ENCODE measurements around the gene SEMA3B. TPM values are rescaled to one million over a fixed set of nuclear protein-coding genes. Genes with fewer than 3 reads are reported as not detected.
A peak's percentile ranks its signal among the peaks of the same experiment; 100 is the strongest.

The SEMA3B gene
- polyA plus RNA-seq, 3 donors = 0.56 TPM; not detected in 2

- H3K4me3 Mint-ChIP-seq = no peak overlapping the region
- no peak overlapping the region for H3K27ac ChIP-seq (ENCODE audit: low read depth in 1 of 2, low read length in 2 of 2)
These were observed 45.4 kb downstream of the SEMA3B start for GRCh38 chr3:50314342-50314741.

GRCh38 chr3:50314816-50315215 is 45.9 kb downstream of the SEMA3B start:
- Mint-ChIP-seq H3K36me3 (peaks cover 24 to 33% of the 10 kb centered on the region in 2 donors), H3K27ac (no peak overlapping the region), H3K9me3 (peaks cover 0 to 4% (median 0%) of the 10 kb centered on the region in 7 donors), H3K4me3 (no peak overlapping the region), H3K27me3 (ENCODE audit: low read depth in 3 of 3) (peaks cover 0 to 5% (median 0%) of the 10 kb centered on the region in 3 donors), H3K4me1 (peaks cover 38% of the 10 kb centered on the region)
- H3K9ac ChIP-seq (ENCODE audit: insufficient read depth, low read length, poor library complexity, severe bottlenecking) = no peak overlapping the region
- no peak overlapping the region for H2AFZ ChIP-seq (ENCODE audit: insufficient read depth, low read depth, low read length, poor library complexity, severe bottlenecking)
- DNase-seq = no peak
- peaks cover 27 to 35% of the 10 kb centered on the region in 2 donors for H3K4me1 ChIP-seq (ENCODE audit: control insufficient read depth in 1 of 2, insufficient read depth in 2 of 2, low read length in 2 of 2)
- intact Hi-C loops (cut with micrococcal nuclease) = no loop called here
- WGBS (ENCODE audit: insufficient coverage) = no CpG with 5 or more reads among the region's 4 CpGs
- H3K36me3 ChIP-seq (replicated peaks in 1 of 2; ENCODE audit: control insufficient read depth in 1 of 2, insufficient read depth in 2 of 2, low read length in 2 of 2) = peaks cover 0 to 27% of the 10 kb centered on the region in 2 donors
- no peaks in the 10 kb centered on the region for H4K20me1 ChIP-seq (ENCODE audit: insufficient read depth, low read length)
- H3K9me3 ChIP-seq (replicated peaks in 1 of 2; ENCODE audit: control insufficient read depth in 1 of 2, insufficient read depth in 1 of 2, low read length in 2 of 2) = no peaks in the 10 kb centered on the region
- TF ChIP-seq, protein P1, sequence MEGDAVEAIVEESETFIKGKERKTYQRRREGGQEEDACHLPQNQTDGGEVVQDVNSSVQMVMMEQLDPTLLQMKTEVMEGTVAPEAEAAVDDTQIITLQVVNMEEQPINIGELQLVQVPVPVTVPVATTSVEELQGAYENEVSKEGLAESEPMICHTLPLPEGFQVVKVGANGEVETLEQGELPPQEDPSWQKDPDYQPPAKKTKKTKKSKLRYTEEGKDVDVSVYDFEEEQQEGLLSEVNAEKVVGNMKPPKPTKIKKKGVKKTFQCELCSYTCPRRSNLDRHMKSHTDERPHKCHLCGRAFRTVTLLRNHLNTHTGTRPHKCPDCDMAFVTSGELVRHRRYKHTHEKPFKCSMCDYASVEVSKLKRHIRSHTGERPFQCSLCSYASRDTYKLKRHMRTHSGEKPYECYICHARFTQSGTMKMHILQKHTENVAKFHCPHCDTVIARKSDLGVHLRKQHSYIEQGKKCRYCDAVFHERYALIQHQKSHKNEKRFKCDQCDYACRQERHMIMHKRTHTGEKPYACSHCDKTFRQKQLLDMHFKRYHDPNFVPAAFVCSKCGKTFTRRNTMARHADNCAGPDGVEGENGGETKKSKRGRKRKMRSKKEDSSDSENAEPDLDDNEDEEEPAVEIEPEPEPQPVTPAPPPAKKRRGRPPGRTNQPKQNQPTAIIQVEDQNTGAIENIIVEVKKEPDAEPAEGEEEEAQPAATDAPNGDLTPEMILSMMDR (IDR thresholded peaks at IDR 0.05) = no peak
- no peaks in the 10 kb centered on the region for H3K27me3 ChIP-seq (ENCODE audit: control insufficient read depth in 2 of 2, insufficient read depth in 2 of 2, low read length in 2 of 2)
- peaks cover 14% of the 10 kb centered on the region for H3K79me2 ChIP-seq (ENCODE audit: insufficient read depth, low read length)
- H3K4me3 ChIP-seq (replicated peaks in 1 of 3; ENCODE audit: low read depth in 2 of 3, low read length in 3 of 3) = no peak overlapping the region
- no peak overlapping the region for H3K4me2 ChIP-seq (replicated peaks; ENCODE audit: extremely low read depth, low read length, poor library complexity, severe bottlenecking)
- no peak overlapping the region for H3K27ac ChIP-seq (ENCODE audit: low read depth in 1 of 2, low read length in 2 of 2)

More at GRCh38 chr3:50314342-50314741, 45.4 kb downstream of the SEMA3B start:
- peaks cover 33% of the 10 kb centered on the region for H3K4me1 Mint-ChIP-seq
- H3K9me3 ChIP-seq (replicated peaks in 1 of 2; ENCODE audit: control insufficient read depth in 1 of 2, insufficient read depth in 1 of 2, low read length in 2 of 2) = no peaks in the 10 kb centered on the region
- H3K4me3 ChIP-seq (replicated peaks in 1 of 3; ENCODE audit: low read depth in 2 of 3, low read length in 3 of 3) = no peak overlapping the region
- DNase-seq = no peak
- H3K27me3 Mint-ChIP-seq (ENCODE audit: low read depth in 3 of 3) = peaks cover 0 to 4% (median 0%) of the 10 kb centered on the region in 3 donors
- WGBS (ENCODE audit: insufficient coverage) = 73% methylated on average over 1 of the region's 3 CpGs
- H3K9me3 Mint-ChIP-seq = peaks cover 0 to 5% (median 0%) of the 10 kb centered on the region in 7 donors
- no peaks in the 10 kb centered on the region for H4K20me1 ChIP-seq (ENCODE audit: insufficient read depth, low read length)
- TF ChIP-seq, protein P1 (IDR thresholded peaks at IDR 0.05) = no peak
- peak overlapping the region in 2 of 7 donors; percentile 57 to 75 for H3K27ac Mint-ChIP-seq
- intact Hi-C loops (cut with micrococcal nuclease) = no loop called here
- no peak overlapping the region for H3K9ac ChIP-seq (ENCODE audit: insufficient read depth, low read length, poor library complexity, severe bottlenecking)
- H3K36me3 Mint-ChIP-seq = peaks cover 22 to 34% of the 10 kb centered on the region in 2 donors
- H2AFZ ChIP-seq (ENCODE audit: insufficient read depth, low read depth, low read length, poor library complexity, severe bottlenecking) = no peak overlapping the region
- peaks cover 23 to 30% of the 10 kb centered on the region in 2 donors for H3K4me1 ChIP-seq (ENCODE audit: control insufficient read depth in 1 of 2, insufficient read depth in 2 of 2, low read length in 2 of 2)
- no peaks in the 10 kb centered on the region for H3K27me3 ChIP-seq (ENCODE audit: control insufficient read depth in 2 of 2, insufficient read depth in 2 of 2, low read length in 2 of 2)
- H3K79me2 ChIP-seq (ENCODE audit: insufficient read depth, low read length) = peaks cover 11% of the 10 kb centered on the region
- H3K36me3 ChIP-seq (replicated peaks in 1 of 2; ENCODE audit: control insufficient read depth in 1 of 2, insufficient read depth in 2 of 2, low read length in 2 of 2) = peaks cover 0 to 23% of the 10 kb centered on the region in 2 donors
- H3K4me2 ChIP-seq (replicated peaks; ENCODE audit: extremely low read depth, low read length, poor library complexity, severe bottlenecking) = no peak overlapping the region

Measured in CD14-positive monocyte (primary cell).